Activated B cell treated with CpG ODN at 0.5 μM for 24 hours (primary cell): ENCODE data around the gene GLE1. TPM values are rescaled to one million over a fixed set of nuclear protein-coding genes. Genes with fewer than 3 reads are reported as not detected.
"Not testable (repeated sequence)": the region's sequence is repeated elsewhere in the genome, so short reads cannot be mapped to it uniquely, and the experiment has no call there.

ENCODE experiments used
- ATAC-seq: fragments of 200-7000 bp; cut with Tn5 transposase; one replicate; pipeline ENCODE4 v1.10.0; 2021; ENCODE audit warnings: low read depth, mild to moderate bottlenecking, moderate library complexity
- CTCF ChIA-PET: fragments of 350-600 bp; sonication (Branson Sonifier 250); formaldehyde crosslinking; loops from one replicate; lab custom pipeline; 2021; ENCODE audit warnings: antibody characterized with exemption; lab: Charles Lee
- POLR2A ChIA-PET: fragments of 350-600 bp; sonication (Branson Sonifier 250); formaldehyde crosslinking; loops from one replicate; lab custom pipeline; 2021; ENCODE audit warnings: antibody characterized with exemption; lab: Charles Lee
- DNase-seq: peaks from one replicate; pipeline ENCODE4 v3.0.0; 2022
- H3K27ac Mint-ChIP-seq: one replicate; pipeline ENCODE4 v1.8.0; 2020; ENCODE audit warnings: mixed read lengths
- H3K27me3 Mint-ChIP-seq: one replicate; pipeline ENCODE4 v1.8.0; 2021; ENCODE audit warnings: mixed read lengths
- H3K36me3 Mint-ChIP-seq: one replicate; pipeline ENCODE4 v1.8.0; 2021; ENCODE audit warnings: low read depth, mixed read lengths
- H3K4me1 Mint-ChIP-seq: one replicate; pipeline ENCODE4 v1.8.0; 2021; ENCODE audit warnings: mixed read lengths
- H3K4me3 Mint-ChIP-seq: one replicate; pipeline ENCODE4 v1.8.0; 2020; ENCODE audit warnings: mild to moderate bottlenecking, mixed read lengths
- H3K9me3 Mint-ChIP-seq: one replicate; pipeline ENCODE4 v1.8.0; 2020; ENCODE audit warnings: mixed read lengths
- intact Hi-C: fragments of 100-400 bp; cut with micrococcal nuclease; formaldehyde crosslinking; loops from one replicate; pipeline ENCODE4 v1.15.1; 2024
- total RNA-seq: library from RNA; stranded (reverse); gene quantifications from 2 replicates; pipeline ENCODE4 v1.2.3, GENCODE V29; 2022
- TF ChIP-seq, protein P1 (sequence below): fragments of 200-600 bp; IDR thresholded peaks from one replicate; pipeline ENCODE4 v1.8.0; 2022; ENCODE audit warnings: antibody characterized with exemption, mild to moderate bottlenecking

GLE1 gene
- total RNA-seq, 1 donor from 2014 or later = 31.8 TPM

GRCh38 chr9:128575469-128575868 is 71.0 kb downstream of the GLE1 start:
- Mint-ChIP-seq H3K4me3 (no peak overlapping the region), H3K4me1 (no peaks in the 10 kb centered on the region), H3K9me3 (no peaks in the 10 kb centered on the region), H3K27me3 (no peaks in the 10 kb centered on the region), H3K27ac (no peak overlapping the region), H3K36me3 (peaks cover 77% of the 10 kb centered on the region)
- DNase-seq (no peak), ATAC-seq (no peak)
- CTCF ChIA-PET = no interaction called here
- intact Hi-C loops = no loop called here
- POLR2A ChIA-PET = no interaction called here
- TF ChIP-seq, protein P1, sequence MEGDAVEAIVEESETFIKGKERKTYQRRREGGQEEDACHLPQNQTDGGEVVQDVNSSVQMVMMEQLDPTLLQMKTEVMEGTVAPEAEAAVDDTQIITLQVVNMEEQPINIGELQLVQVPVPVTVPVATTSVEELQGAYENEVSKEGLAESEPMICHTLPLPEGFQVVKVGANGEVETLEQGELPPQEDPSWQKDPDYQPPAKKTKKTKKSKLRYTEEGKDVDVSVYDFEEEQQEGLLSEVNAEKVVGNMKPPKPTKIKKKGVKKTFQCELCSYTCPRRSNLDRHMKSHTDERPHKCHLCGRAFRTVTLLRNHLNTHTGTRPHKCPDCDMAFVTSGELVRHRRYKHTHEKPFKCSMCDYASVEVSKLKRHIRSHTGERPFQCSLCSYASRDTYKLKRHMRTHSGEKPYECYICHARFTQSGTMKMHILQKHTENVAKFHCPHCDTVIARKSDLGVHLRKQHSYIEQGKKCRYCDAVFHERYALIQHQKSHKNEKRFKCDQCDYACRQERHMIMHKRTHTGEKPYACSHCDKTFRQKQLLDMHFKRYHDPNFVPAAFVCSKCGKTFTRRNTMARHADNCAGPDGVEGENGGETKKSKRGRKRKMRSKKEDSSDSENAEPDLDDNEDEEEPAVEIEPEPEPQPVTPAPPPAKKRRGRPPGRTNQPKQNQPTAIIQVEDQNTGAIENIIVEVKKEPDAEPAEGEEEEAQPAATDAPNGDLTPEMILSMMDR = no peak

DNA sequence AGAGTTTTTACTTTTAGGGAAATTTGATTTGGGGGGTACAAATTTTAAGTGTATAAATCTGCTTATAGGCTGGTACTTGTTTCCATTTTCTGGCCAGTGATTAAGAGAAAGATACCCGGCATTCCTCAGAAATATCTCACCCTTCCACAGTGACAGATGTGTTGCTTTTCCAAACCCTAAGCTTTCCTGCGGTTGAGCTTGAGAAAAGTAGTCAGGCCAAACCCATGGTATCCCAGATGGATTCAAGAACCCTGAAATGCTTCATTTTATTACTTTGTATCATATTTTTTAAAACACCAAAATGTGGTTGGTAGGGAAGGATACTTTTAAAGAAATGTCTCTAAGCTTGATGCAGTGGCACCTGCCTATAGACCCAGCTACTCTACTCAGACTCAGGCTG is 71.4 kb downstream of the GLE1 start:
- TF ChIP-seq, protein P1 = no peak
- ChIA-PET CTCF (no interaction called here), POLR2A (no interaction called here)
- Mint-ChIP-seq H3K27ac (no peak overlapping the region), H3K27me3 (no peaks in the 10 kb centered on the region), H3K9me3 (no peaks in the 10 kb centered on the region), H3K4me1 (no peaks in the 10 kb centered on the region), H3K36me3 (peaks cover 81% of the 10 kb centered on the region), H3K4me3 (no peak overlapping the region)
- ATAC-seq (no peak), DNase-seq (no peak)
- intact Hi-C loops = no loop called here

DNA sequence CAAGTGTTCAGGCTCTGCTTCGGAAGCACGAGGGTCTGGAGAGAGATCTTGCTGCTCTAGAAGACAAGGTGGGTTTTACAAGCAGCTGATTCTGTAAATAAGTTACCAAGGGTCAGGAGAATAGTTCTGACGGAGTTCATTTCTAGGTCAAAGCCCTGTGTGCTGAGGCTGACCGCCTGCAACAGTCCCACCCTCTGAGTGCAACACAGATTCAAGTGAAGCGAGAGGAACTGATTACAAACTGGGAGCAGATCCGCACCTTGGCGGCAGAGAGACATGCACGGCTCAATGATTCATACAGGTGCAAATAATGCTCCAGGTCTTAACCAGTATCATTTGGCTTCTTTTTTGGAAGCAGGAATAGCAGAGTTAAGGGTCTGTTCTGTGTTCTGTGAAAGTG is 72.7 kb downstream of the GLE1 start:
- CTCF ChIA-PET = no interaction called here
- Mint-ChIP-seq H3K4me3 (no peak overlapping the region), H3K27ac (no peak overlapping the region), H3K9me3 (no peaks in the 10 kb centered on the region), H3K36me3 (peaks cover 89% of the 10 kb centered on the region), H3K4me1 (no peaks in the 10 kb centered on the region), H3K27me3 (no peaks in the 10 kb centered on the region)
- POLR2A ChIA-PET = no interaction called here
- TF ChIP-seq, protein P1 = no peak
- ATAC-seq (no peak), DNase-seq (no peak)
- intact Hi-C loops = no loop called here

GRCh38 chr9:128579194-128579593 is 74.7 kb downstream of the GLE1 start:
- Mint-ChIP-seq H3K4me3 (no peak overlapping the region), H3K36me3 (peaks cover 96% of the 10 kb centered on the region), H3K4me1 (no peaks in the 10 kb centered on the region), H3K9me3 (no peaks in the 10 kb centered on the region), H3K27ac (no peak overlapping the region), H3K27me3 (no peaks in the 10 kb centered on the region)
- TF ChIP-seq, protein P1 = no peak
- no peak for ATAC-seq
- ChIA-PET CTCF (interaction anchor here (0.8 kb wide), 2 partner anchors 24 to 1346 kb away, joined by 3 read pairs; no protein-coding TSS in a partner anchor), POLR2A (no interaction called here)
- intact Hi-C loops = no loop called here
- DNase-seq = no peak

DNA sequence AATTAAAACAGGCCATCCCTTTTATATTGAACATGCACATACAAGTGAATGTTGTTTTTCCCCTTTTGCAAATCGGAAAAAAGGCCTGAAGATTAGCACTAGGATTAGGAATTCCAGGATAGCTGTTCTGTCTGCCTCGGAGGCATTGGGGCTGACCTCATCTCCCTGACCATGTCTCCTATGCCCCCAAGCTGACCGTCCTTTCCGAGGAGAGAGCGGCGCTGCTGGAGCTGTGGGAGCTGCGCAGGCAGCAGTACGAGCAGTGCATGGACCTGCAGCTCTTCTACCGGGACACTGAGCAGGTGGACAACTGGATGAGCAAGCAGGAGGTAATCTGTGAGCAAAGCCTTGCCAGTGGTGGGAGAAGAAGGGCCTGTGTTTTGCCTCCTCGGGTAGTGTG is 76.2 kb downstream of the GLE1 start:
- H3K27me3 Mint-ChIP-seq = no peaks in the 10 kb centered on the region
- H3K9me3 Mint-ChIP-seq = no peaks in the 10 kb centered on the region
- H3K4me1 Mint-ChIP-seq = no peaks in the 10 kb centered on the region
- H3K27ac Mint-ChIP-seq = no peak overlapping the region
- no peak overlapping the region for H3K4me3 Mint-ChIP-seq
- intact Hi-C loops = no loop called here
- ChIA-PET CTCF (no interaction called here), POLR2A (no interaction called here)
- TF ChIP-seq, protein P1 = no peak
- no peak for DNase-seq
- ATAC-seq = no peak
- peaks cover 95% of the 10 kb centered on the region for H3K36me3 Mint-ChIP-seq

DNA sequence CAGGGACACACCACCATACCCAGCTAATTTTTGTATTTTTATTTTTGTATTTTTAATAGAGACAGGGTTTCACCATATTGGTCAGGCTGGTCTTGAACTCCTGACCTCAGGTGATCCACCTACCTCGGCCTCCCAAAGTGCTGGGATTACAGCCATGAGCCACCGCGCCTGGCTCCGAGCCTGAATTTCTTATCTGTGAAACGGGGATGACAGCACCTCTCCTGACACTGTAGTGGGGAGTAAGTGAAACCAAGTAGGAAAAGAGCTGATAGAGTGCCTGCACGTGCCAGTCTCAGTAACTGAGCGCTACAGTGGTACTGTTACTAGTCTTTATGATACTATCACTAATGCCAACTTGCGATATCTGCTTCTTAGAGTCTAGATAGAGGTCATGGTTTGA is 80.6 kb downstream of the GLE1 start:
- POLR2A ChIA-PET, H3K9me3 Mint-ChIP-seq, H3K4me1 Mint-ChIP-seq, ATAC-seq, intact Hi-C loops, H3K4me3 Mint-ChIP-seq, H3K27ac Mint-ChIP-seq, CTCF ChIA-PET, DNase-seq, H3K27me3 Mint-ChIP-seq: not testable (repeated sequence)
- peaks cover 93% of the 10 kb centered on the region for H3K36me3 Mint-ChIP-seq

DNA sequence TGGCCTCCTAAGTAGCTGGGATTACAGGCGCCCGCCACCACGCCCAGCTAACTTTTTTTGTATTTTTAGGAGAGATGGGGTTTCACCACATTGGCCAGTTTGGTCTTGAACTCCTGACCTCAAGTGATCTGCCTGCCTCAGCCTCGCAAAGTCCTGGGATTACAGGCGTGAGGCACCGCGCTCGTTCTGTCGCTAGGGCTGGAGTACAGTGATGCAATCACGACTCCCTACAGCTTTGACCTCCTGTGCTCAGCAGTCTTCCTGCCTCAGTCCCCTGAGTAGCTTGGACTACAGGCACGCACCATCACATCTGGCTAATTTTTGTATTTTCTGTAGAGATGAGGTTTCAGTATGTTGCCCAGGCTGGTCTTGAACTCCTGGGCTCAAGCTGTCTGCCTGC is 82.4 kb downstream of the GLE1 start:
- peaks cover 91% of the 10 kb centered on the region for H3K36me3 Mint-ChIP-seq
- H3K9me3 Mint-ChIP-seq, H3K27me3 Mint-ChIP-seq, H3K4me3 Mint-ChIP-seq, H3K4me1 Mint-ChIP-seq, intact Hi-C loops, DNase-seq, H3K27ac Mint-ChIP-seq, ATAC-seq: not testable (repeated sequence)
- POLR2A ChIA-PET = interaction anchor here (0.6 to 1.5 kb wide), 2 partner anchors 34 to 39 kb away, joined by 4 to 5 read pairs; no protein-coding TSS in a partner anchor
- CTCF ChIA-PET = interaction anchor here (0.7 kb wide), 1 partner anchor 43 kb away, joined by 3 read pairs; no protein-coding TSS in a partner anchor
